ENCODE measurements around the gene ME3.

The ME3 gene

DNA sequence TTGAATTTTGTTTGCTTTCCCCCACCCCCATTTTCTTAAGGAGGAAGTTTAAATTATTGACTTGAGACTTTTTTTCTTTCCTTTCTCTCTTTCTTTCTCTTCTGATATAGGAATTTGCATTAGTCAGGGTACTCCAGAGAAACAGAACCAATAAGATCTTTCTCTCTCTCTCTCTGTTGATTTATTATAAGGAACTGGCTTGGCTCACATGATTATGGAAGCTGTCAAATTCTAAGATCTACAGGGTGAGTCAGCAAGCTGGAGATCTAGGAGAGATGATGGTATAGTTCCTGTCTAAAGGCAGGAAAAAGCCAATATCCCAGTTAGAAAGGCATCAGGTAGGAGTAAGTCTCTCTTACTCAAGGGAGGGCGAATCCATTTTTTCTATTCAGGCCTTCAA lies 233.7 kb downstream of the ME3 start:
- TF ChIP-seq GATA2 (IDR thresholded peaks at IDR 0.05; ENCODE audit: low read depth, low read length) (no peak), GATA3 (IDR thresholded peaks at IDR 0.05; ENCODE audit: low read depth, low read length) (no peak)

DNA sequence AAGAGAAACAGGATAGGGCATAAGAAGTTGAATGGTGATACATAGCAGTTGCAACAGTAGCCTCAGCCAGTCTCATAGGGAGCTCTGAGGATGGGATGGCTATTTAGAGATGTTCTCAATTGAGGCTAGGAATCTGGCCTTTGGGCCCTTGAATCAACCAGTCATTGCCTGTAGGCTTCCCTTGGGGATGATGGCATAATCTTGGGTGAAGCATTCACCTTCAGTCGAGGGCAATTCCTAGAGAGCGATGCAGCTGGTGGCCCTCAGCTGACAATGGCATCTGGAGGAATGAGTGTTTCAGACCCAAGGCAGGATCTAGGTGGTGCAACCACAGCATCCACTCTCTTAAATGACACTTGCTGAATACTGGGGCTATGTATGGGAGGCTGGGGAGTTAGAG lies 236.7 kb downstream of the ME3 start:
- TF ChIP-seq GATA3 (IDR thresholded peaks at IDR 0.05; ENCODE audit: low read depth, low read length) (no peak), GATA2 (IDR thresholded peaks at IDR 0.05; ENCODE audit: low read depth, low read length) (no peak)

DNA sequence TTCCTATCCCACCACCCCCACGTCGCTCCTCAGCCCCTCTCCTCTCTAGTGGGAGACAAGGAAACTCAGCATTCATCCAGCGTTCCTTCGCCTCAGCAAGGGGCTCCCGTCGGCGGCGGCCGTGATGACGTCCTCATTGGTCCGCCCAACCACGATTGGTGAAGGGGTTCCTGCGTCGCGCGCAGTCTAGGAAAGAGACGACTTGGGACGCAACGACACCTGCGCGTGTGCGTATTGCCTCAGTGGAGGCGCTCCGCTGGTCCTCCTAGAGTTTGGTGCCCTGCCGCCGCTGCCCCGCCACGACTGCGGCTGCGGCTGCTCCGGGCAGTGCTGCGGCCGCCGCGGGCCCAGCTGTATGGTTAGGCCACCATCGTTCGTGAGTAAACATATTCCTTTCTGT lies 241.2 kb downstream of the ME3 start:
- TF ChIP-seq GATA2 (IDR thresholded peaks at IDR 0.05; ENCODE audit: low read depth, low read length) (no peak), GATA3 (IDR thresholded peaks at IDR 0.05; ENCODE audit: low read depth, low read length) (no peak)

DNA sequence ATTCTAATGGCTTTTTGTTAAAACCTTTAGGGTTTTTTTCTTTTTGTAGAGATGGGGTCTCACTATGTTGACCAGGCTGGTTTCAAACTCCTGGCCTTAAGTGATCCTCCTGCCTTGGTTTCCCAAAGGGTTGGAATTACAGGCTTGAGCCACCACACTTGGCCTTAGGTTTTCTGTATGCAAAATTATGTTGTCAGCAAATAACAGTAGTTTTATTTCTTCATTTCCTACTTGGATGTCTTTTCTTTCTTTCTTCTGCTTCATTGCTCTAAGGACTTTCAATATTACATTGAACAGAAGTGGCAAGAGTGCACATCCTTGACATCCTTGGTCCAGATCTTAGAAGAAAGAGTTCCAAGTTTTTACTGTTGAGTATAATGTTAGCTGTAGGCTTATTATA lies 245.0 kb downstream of the ME3 start:
- TF ChIP-seq GATA2 (IDR thresholded peaks at IDR 0.05; ENCODE audit: low read depth, low read length), result no peak

DNA sequence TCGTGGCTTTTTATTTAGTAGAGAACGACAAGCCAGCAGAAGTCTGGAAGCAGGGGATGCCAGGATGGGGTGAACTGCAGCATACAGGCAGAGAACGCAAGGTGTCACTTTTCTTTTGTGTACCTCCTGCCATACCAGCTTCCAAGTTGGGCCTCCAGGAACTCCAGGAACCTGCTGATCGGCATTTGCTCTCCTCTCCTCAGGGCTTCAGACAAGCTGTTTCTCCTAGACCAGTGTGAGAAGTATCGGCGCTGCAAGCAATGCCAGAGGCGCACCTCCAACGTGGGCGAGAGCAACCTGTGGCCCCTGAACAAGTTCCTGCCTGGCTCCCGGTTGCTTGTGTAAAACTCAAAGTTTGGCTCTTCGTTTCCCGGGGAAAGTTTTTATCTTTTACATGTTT lies 250.0 kb downstream of the ME3 start:
- TF ChIP-seq GATA2 (IDR thresholded peaks at IDR 0.05; ENCODE audit: low read depth, low read length) (no peak), GATA3 (IDR thresholded peaks at IDR 0.05; ENCODE audit: low read depth, low read length) (no peak)

DNA sequence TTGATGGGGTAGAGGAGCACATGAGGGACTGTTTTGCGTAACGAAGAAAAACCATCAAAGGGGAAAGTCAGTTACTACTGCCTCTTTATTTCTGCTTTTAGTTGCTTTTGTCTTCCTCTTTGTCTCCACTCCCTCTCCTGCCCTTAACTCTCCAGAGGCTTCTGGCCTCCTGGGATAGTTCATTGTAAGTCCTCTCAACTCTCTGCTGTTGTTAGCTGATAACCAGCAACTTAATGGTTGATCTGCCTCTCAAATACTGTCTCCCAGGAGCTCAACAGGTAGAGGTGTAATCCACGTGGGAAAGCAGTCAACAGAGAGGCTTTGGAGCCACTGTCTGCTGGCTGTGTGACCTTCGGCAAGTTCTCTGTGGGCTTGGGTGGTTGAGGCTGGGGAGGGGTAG lies 250.5 kb downstream of the ME3 start:
- TF ChIP-seq GATA2 (IDR thresholded peaks at IDR 0.05; ENCODE audit: low read depth, low read length) (no peak), GATA3 (IDR thresholded peaks at IDR 0.05; ENCODE audit: low read depth, low read length) (no peak)

DNA sequence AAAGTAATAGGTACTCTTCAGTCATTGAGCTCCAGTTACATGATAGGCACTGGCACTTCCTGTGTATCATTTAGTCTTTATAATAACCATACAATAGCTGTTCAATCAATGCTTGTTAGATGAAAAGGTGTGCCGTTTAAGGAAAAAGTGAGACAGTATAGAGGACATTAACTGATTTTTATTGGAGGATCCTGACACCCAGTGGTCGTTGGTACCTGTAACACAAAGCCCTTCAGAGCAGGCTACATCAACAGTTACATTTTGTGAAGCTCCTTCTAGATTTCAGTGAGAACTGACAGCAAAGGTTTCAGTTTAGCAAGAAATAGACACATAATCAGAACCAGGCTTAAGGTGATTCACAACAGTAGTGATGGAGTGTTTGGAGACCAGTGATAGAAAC lies 253.5 kb downstream of the ME3 start:
- TF ChIP-seq GATA3 (IDR thresholded peaks at IDR 0.05; ENCODE audit: low read depth, low read length) (no peak), GATA2 (IDR thresholded peaks at IDR 0.05; ENCODE audit: low read depth, low read length) (no peak)

DNA sequence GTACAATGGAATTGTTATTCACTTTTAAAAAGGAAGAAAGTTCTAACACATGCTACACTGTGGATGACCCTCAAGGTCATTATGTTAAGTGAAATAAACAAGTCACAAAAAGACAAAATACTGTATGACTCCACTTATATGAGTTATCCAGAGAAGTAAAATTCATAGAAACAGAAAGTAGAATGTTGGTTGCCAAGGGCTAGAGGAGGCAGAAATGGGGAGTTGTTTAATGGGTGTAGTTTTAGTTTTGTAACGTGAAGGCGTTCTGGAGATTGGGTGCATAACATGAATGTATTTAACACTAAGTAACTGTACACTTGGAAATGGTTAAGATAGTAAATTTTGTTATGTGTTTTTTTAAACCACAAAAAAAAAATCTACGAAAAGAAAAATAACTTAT lies 253.9 kb downstream of the ME3 start:
- TF ChIP-seq GATA2 (IDR thresholded peaks at IDR 0.05; ENCODE audit: low read depth, low read length) (no peak), GATA3 (IDR thresholded peaks at IDR 0.05; ENCODE audit: low read depth, low read length) (no peak)

DNA sequence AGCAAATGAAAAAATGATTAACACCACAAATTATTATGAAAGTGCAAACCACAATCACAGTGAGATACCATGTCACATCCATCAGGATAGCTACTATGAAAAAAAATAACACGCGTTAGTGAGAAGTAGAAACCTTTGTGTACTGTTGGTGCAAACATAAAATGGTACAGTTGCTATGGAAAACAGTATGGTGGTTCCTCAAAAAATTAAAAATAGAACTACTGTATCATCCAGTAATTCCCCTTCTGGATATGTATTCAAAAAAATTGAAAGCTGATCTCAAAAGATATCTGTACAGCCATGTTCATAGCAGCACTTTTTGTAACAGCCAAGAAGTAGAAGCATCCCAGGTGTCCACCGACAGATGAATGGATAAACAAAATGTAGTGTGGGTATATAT lies 254.3 kb downstream of the ME3 start:
- TF ChIP-seq GATA3 (IDR thresholded peaks at IDR 0.05; ENCODE audit: low read depth, low read length), result no peak
- no peak for TF ChIP-seq GATA2 (IDR thresholded peaks at IDR 0.05; ENCODE audit: low read depth, low read length)

DNA sequence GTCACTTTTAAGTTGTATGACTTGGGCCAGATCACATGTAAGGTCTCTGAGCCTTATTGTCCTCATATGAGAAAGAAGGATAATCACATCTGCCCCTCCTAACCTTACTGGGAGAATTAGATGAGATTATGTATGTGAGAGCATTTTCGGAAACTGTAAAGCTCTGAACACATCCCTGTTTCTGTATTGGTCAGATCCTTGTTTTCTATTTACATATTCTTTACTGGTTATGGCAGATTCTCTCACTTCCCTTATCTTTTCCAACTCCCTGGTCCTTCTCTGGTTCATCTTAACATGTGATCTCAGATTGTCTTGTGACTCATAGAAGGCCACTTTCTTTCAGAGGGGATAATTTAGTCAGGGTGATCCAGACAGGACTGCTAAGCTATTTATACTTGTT lies 255.9 kb downstream of the ME3 start:
- no peak for TF ChIP-seq GATA3 (IDR thresholded peaks at IDR 0.05; ENCODE audit: low read depth, low read length)
- no peak for TF ChIP-seq GATA2 (IDR thresholded peaks at IDR 0.05; ENCODE audit: low read depth, low read length)

DNA sequence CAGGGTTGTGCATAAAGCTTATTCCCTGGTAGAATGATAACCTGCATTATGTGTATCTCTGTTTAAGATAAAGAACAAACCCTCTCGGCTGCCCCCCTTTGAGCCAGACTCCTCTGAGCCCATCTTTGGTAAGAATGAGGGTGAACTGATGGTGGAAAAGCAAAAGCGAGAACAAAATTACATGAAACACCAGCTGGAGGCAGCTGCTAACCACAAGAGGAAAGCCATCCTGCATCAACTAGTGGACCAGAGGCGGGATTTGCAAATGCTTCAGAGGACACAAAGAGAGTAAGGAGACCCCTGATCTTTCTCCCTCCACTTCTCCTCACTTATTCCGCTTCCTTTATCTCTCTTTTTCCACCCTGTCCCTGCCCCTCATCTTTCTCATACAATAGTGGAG lies 257.4 kb downstream of the ME3 start:
- TF ChIP-seq GATA2 (IDR thresholded peaks at IDR 0.05; ENCODE audit: low read depth, low read length) (no peak), GATA3 (IDR thresholded peaks at IDR 0.05; ENCODE audit: low read depth, low read length) (no peak)

DNA sequence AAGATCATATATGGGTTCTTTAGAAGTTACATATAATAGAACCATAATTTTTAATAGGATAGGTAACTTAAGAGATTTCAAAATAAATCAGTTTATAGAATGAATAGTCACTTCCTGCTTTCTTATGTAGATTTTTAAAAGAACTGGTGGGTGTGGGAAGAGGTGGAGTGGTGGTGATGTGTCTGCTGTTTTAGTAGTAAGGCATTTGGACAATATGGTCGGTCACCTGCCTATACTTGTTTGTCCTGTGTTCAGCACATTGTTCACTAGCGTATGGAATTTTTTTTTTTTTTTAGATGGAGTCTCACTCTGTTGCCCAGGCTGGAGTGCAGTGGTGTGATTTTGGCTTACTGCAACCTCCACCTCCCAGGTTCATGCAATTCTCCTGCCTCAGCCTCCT lies 258.4 kb downstream of the ME3 start:
- no peak for TF ChIP-seq GATA3 (IDR thresholded peaks at IDR 0.05; ENCODE audit: low read depth, low read length)
- TF ChIP-seq GATA2 (IDR thresholded peaks at IDR 0.05; ENCODE audit: low read depth, low read length), result no peak

DNA sequence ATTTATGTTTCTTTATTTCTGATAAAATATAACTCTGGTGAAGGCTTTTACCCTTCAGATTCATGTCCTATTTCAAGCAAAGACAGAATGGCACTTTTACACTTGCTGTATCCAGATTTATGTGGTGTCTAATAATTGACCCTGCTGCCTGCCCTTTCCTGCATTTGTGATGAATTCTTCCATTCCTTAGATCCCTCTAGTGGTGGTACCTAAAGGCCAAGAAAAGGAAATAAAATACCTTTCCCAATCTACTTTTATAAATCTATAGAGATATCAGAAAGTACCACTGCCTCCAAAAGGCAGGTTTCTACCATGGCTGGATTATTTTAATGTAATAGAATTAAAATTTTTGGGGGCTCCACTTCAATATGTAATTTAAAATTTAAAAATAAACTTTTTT lies 263.6 kb downstream of the ME3 start:
- TF ChIP-seq GATA3 (IDR thresholded peaks at IDR 0.05; ENCODE audit: low read depth, low read length), result no peak
- TF ChIP-seq GATA2 (IDR thresholded peaks at IDR 0.05; ENCODE audit: low read depth, low read length), result no peak

DNA sequence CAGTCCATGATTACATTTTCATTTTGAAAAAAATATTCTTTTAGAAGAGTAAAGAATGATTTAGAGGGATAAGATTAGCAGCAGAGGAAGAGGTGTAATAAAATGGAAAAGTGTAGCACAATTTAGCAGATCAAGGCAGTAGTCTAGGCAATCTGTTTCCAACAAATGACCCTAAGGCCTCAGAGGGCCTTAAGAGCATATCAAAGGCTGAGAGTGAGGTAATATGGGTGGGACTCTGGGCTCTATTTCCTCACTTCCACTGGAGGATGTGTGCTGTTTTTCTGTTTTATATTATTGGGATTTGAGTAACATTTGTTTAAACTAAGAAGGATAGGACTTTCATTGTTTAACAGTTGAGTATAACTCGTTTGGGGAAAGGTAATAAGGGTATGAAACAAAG lies 269.0 kb downstream of the ME3 start:
- TF ChIP-seq GATA3 (IDR thresholded peaks at IDR 0.05; ENCODE audit: low read depth, low read length), result no peak
- TF ChIP-seq GATA2 (IDR thresholded peaks at IDR 0.05; ENCODE audit: low read depth, low read length), result no peak

DNA sequence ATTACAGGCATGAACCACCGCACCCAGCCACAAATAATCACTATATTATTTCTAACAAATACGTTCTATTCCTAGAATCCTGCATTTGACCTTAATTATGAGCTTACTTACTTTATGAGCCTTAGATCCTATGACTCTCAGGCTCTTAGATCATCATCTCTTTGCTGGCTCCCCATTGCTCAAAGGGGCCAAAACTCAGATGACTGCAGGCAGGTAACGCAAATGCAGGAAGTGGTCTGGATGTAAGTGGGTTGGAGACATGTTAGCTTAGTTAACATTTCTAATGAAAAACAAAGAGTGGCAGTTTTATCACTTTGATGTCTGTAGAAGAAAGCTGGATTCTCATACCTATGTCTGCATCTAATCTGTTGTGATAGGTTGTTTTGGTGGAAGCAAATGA lies 274.3 kb downstream of the ME3 start:
- TF ChIP-seq GATA2 (IDR thresholded peaks at IDR 0.05; ENCODE audit: low read depth, low read length) (no peak), GATA3 (IDR thresholded peaks at IDR 0.05; ENCODE audit: low read depth, low read length) (no peak)

DNA sequence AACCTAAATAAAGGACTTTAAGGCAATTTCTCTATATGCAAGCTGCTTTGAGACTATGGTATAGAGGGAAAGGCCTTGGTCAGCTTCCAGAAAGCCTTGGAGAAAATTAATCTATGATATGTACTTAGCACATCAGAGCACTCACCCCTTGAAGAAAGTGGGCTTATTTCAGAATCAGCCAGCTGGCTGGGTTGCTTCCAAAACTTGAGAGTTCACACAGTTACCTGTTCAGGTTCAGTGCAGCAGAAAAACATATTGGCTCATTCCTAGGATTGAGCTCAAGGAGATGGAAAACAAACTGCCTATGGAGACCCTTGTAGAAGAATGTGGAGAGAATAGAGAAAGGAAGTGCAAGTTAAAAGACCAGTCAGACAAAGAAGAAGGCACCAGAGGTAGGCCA lies 275.1 kb downstream of the ME3 start:
- TF ChIP-seq GATA3 (IDR thresholded peaks at IDR 0.05; ENCODE audit: low read depth, low read length) (no peak), GATA2 (IDR thresholded peaks at IDR 0.05; ENCODE audit: low read depth, low read length) (no peak)

DNA sequence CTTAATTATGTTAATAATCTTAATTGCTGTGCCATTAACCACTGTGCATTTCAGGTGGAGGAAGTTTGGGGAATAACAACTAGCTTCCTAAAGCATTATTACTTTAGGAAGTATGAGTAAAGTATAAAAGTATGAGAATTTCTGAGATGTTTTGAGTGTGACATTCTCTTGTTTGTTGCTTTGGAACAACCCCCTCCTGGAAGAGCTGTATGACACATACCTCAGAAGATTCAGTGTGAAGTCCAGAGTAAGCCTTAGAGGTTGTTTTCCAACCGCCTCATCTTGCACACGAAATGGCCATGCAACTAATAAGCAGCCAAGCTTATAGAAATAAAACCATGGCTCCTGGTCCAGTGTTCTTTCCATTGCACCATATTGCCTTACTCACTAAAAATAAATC lies 276.0 kb downstream of the ME3 start:
- TF ChIP-seq GATA2 (IDR thresholded peaks at IDR 0.05; ENCODE audit: low read depth, low read length) (no peak), GATA3 (IDR thresholded peaks at IDR 0.05; ENCODE audit: low read depth, low read length) (no peak)

Measured in SH-SY5Y (cell line).